HG03064 (cell line): ENCODE data around the gene LGALS3BP.

Experiments used
- ATAC-seq: cut with Tn5 transposase; IDR thresholded peaks from one replicate; pipeline ENCODE4 v1.9.1; 2021; ENCODE audit warnings: low read depth; ENCODE audit not compliant: unreplicated experiment

Gene LGALS3BP

GRCh38 chr17:78986048-78986648 is 6.4 kb upstream of the LGALS3BP start:
- ATAC-seq: no peak

GRCh38 chr17:78985395-78985794 is 5.7 kb upstream of the LGALS3BP start:
- ATAC-seq: no peak

DNA sequence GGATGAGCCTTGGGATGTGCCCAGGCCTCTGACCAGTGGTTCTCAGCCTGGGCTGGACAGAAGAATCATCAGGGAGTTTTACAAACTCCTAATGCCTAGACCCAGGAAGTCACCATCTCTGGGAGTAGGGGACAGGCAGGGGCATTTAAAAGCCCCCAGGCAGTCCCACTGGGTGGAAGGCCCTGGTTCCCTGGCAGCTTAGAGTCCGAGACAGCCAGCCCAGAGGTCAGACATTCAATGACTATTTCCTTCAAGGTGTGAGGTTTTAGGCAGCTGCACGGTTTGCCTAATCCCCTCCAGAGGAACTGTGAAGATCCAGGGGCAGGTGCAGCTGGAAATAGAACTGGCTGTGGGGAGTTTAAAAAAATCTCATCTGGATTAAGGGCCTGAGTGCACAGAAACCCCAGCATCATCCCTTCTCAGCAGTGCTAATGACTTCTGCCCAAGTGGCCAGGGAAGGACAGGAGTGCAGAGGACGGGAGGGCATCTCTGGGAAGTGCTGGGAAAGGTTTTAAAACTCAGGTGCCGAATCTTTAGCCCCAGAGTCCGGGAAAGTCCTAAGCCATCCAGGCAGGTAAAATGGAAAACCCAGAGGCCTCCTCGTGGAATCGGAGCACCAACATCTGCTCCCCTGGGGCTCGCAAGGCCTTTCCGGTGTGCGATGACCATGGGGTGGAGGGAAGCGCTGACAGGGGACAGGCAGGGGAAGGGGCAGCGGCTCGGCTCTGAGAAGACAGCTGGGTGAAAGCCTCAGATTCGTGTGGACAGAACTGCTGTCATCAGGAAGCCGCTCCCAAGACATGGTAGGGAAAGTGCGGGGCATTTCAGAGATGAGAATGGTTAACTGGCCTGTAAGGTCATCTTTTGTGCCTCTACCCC is 1.5 kb upstream of the LGALS3BP start:
- no peak for ATAC-seq

DNA sequence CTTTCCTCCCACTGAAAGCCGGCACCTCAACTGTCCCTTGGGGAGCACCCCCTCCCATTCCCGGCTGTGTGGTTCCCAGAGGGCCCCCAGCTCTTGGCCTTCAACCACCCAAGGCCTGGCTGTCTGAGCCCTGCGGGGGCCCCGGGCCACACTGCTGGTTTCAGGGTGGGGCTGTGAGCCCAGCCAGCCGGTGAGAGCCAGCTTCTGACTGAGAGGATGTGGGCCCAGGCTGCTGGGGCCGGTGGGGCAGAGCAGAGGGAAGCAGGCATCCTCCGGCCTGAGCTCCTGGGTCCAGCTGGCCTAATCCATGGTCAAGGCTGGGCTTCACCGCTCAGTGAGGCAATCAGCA is 875 bp upstream of the LGALS3BP start:
- no peak for ATAC-seq

DNA sequence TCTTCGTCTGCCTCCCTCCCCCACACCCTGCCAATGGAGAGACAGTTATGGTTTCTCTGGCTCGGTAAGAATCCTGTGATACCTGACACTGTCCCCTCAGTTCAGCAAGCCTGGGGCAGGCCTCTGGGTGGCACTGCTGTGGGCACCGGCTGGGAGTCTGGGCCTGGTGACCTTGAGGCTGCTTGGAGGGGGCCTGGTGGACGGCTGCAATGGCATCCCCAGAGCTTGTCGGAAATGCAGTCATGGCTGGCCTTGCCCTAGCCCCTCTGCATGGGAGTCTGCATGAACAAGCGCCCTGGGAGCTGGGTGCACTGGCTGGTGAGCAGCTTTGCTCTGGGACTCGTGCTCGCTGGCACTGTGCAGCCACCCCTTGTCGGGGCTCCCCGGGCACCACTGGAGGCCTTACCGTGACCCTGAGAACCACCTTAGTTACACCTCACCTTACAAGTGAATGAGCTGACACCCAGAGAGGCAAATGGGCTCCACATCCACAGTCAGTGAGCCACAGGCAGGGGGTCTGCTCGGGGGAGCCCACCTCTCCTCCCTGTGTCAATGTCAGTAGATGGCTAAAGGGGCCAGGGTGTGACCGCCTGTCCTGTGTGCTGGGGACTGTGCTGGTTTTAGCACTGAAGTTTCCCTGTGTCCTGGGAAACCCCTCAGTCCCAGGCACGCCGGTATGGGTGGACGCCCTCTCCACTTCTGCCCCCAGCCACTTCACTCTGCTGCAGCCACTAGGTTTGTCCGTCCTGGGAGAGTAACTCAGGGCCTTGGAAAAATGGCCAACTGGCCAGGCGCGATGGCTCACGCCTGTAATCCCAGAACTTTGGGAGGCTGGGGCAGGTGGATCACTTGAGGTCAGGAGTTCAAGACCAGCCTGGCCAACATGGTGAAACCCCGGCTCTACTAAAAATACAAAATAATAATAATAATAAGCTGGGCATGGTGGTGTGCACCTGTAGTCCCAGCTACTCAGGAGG is 1.4 kb downstream of the LGALS3BP start:
- no peak for ATAC-seq

- no peak for ATAC-seq
Observed at GRCh38 chr17:78977681-78977943, 2.1 kb downstream of the LGALS3BP start.

DNA sequence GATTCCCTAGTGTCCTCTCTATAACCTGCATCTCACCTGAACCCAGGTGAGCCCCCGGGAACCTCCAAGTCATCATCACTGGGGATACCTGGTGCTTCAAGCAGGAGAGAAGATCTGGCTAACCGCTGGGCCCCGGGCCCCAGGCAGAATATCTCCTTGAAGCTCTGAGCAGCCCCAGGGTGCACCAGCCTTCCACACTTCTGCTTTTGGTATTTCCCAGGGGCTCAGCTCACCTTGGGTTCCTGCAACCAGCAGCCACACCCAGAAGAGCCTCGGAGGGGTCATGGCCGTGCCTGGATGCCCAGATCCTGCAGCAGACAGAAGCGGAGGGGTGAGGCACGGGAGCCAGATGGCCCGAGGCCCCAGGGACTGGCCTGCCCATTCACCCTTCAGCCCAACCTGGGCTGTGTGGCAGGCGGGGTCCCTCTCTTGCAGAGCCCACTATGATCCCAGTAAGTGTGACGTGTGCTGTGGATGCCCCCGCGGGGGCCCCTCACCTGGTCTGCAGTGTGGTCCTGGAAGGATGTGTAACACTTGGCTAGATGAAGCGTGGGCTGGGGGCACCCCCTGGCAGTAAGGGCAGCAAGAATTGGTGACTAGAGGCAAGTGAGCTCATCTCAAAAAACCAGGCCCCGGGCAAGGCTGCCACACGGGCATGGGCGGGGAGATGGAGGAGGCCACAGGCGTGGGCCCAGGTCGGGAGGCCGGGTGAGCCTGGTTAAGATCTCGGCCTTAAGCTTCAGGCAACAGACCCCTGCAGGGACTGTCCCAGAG is 2.6 kb downstream of the LGALS3BP start:
- no peak for ATAC-seq

DNA sequence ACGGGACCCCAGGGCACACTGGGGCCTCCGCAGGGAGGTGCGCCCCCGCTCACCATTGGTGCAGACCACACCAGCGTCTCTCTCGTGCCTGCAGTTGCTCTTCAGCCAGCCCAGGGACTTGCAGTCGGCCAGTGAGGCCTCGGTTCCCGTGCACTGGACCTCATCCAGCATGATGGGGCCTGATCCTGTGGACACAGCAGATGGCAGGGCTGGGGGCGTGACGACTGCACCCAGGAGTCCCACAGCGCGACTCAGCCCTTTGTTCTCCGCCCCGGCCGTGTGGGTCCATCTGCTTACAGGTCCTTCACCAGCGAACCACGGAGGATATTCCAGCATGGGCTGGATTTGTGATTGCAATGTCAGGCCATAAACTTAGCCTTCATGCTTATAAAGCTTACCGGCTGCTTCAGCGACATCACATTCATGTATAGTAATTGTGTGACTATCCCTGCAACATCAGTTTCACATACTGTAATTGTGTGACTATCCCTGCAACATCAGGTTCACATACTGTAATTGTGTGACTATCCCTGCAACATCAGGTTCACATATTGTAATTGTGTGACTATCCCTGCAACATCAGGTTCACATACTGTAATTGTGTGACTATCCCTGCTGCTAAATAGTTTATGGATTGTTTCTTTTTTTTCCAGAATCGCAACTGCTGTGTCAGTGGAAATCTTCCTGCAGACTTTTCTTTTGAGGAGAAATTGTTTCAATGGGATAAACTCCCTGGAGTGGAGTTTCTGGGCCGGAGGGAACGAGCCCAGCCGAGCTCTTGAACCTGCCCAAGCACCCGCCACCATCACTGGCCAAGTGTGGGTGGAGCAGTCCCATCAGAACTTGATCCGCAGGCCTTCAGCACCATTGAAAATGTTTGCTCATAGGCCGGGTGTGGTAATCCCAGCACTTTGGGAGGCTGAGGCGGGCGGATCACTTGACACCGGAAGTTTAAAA is 4.8 kb downstream of the LGALS3BP start:
- no peak for ATAC-seq

DNA sequence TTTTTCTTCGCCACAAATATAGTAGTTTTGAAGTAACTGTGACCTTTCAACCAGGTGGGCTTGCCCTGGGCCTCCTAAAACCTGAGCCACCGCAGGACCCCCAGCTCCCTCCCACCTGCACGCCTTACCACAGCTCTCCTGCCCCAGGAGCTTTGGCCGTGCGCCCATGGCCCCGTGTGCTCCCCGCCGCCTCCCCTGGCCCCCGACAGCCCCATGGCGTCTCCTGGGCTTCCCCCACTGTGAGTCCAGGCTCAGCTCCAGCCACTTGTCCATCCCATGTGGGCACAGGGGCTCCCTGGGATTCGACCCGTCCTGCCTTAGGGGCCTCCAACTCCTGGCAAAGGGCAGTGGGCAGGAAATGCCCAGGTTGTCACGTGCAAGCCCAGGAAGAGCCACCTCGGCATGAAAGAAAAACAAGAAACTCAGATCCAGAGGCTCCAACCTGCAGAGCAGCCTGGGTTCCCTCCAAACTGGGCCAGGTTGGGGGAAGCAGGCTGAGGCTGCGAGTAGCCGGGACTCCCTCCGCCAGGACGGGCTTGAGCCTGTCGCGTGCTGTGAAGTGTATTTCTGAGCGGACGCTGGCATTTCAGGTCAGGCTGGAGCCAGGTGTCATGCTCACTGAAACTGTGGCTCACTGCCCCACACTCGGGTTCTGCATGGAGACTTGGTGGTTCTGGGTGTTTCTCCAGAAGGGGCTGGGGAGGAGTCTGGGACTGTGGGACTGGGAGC is 5.8 kb downstream of the LGALS3BP start:
- ATAC-seq: no peak

DNA sequence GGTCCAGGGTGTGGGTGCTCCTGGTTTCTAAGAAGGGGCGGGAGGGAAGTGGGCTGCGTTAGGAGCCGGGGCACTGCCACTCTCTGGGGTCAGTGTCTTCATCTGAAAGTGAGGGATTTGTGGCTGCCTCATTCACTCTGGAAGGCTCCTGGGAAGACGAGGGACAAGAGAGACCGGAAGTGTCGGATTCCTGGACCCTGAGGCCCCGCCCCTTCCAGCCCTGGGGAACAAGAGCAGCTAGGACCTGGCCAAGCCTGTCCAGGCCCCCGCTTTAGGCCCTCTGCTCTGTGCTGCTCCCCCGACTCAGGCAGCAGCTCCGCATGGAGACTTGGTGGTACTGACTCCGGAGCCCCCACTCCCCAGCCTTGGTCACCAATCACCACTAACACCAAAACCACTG is 6.5 kb downstream of the LGALS3BP start:
- ATAC-seq: no peak

GRCh38 chr17:78972507-78973105 is 7.1 kb downstream of the LGALS3BP start:
- ATAC-seq: no peak

DNA sequence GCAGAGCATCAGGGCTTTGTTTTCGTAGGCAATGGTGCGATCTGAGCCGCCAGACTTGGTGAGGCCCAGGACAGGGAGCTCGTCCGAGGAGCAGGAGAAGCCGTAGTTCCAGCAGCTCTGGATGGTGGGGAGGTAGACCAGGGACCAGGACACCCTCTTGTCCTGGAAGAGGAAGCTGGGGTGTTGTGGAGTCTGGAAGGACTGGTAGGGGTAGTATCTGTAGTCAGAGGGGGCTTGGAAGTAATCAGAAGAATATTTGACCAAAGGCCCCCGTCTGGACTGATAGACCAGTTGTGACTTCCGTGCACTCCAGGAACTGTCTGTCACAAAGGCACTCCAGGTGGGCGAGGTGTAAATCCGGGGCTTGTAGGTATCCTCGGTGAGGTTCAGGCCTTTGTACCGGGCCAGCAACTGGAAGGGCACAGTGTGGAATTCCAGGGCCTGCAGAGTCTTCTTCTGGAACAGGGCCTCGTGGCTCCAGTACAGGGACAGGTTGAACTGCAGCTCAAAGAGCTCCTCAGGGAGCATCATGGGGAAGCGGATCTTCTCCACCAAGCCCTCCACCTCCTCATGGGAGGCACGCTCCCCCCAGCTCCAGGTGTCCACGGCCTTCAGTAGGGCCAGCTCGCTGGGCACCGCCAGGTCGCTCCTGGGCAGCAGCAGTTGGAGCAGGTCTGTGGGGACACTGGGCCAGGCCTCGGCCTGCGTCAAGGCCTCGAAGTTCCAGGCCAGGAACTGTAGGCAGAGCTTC is 7.8 kb downstream of the LGALS3BP start:
- no peak for ATAC-seq

DNA sequence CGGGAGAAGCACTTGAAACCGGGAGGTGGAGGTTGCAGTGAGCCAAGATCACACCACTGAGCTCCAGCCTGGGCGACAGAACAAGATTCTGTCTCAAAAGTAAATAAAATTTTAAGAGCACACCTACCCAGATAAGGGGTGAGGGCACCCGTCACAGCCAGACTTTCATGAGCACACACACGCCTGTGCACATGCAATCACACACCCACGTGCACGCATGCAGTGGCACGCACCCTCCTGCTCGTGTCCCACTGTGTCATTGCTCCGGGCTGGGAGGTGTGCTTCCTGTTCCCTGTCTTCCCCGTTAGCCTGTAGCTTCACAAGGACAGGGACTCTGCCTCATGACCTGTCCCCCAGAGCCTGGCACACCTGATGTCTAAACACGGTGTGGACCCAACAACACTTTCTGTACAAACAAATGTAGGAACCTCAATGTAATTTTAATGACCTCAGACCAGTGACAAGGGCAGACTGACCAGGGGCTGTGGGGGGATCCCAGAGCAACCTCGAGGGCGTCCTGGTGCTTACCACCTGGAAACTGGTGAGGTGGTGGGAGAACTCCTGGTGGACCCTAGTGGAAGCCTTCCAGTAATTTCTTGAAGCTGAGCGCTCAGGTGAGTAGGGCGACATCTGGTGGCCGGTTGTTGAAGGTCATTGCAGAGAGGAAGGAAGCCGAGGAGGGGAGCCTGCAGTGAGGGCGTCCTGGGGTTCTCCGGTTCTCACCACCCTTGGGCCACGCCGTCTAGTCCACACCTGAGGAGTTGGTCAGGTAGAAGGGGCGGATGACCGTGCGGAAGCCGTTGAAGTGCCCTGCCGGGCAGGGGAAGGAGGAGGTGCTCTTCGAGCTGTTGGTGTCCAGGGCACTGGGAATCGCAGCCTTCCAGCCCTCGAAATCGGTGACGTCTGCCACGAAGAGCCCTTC is 8.6 kb downstream of the LGALS3BP start:
- ATAC-seq: no peak

DNA sequence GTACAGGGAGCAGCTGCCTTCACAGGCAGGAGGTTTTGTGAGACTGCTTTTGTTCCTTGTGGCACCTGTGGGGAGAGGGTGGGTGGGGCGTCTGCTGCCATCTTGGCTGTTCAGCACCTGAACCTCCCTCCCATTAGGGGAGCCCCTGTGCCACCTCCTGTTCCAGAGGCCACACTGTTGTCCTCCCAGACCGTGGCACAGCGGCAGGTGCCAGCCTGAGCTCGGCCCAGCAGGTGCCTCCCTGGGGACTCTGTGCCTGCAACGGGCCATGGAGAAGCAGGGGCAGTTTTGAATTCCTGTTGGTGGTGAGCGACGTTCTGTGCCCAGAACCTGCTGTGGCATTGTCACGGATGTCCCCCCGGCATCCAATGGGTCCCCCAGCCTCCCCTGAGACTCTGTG is 9.9 kb downstream of the LGALS3BP start:
- no peak for ATAC-seq

DNA sequence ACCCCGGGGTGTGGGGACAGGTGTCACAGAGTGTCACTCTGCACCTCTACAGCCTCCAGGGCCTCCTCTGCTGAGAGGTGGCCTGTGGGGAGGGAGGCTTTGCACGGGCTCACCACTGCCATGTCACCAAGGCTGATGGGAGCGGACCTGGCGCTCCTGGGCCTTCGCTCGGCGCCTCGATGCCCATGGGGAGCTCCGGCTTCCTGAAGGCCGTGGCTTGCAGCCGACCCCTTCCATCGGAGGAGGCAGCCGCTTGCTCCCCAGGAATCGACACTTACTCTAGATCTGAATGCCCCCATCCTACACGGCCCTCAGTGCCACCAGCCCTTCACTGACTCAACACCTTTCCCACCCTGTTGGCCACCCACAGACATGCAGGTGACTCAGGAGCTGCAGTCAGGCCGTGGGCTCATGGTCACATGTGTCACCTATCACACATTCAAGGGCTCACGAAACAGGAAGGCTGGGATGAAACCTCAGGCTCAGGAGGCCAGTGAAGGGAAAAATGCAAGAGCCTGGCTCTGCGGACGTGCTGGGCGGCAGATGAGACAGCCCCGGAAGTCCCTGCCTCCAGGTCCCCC is 11.9 kb downstream of the LGALS3BP start:
- no peak for ATAC-seq

DNA sequence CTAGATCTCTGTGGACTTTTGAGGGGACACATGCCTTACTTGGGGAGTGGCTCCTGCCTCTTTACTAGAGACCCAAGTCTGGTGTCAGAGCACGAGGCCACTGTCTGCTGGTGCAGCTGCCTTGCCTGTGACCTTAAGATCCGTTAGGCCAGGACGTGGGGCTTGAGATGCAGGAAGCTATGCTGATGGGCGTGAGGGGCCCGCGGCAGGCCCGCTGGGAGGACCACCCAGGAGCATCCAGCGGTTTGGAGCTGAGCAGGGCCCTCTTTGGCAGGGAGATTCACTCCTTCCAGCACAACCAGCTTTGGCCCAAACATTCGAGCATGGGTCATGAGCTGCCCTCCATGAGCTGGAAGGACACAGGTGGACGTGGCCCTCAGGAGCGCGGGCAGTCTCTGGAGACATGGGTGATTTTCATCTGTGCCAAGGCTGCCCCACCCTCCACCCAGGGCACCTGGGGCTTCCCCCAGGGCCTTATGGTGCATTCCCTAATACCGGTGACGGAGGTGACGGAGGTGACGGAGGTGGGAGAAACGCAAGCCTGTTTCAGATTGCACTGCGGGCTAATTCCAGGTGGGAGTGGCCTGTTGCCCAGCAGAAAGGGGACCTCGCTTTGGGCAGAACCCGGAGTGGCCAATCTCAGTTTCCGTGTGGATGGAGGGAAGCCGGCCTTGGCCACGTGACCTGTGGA is 12.7 kb downstream of the LGALS3BP start:
- ATAC-seq: no peak
